Measurements from ENCODE around the gene TTPAL.

The TTPAL gene

GRCh38 chr20:44521484-44522481, 46.1 kb downstream of the TTPAL start, which contains the start of gene SERINC3:
Gene SERINC3, minus strand, starts transcription at chr20:44522070. Its CDS starts 119 bp downstream, at chr20:44521951.
- Mint-ChIP-seq H3K27me3 (no peaks in the 10 kb centered on the region), H3K4me1 (ENCODE audit: low read depth) (peaks cover 56% of the 10 kb centered on the region), H3K36me3 (no peaks in the 10 kb centered on the region), H3K4me3 (peak within 1 kb of the TSS; percentile 91), H3K9me3 (ENCODE audit: low read depth) (no peaks in the 10 kb centered on the region), H3K27ac (peak within 1 kb of the TSS; percentile 93)

GRCh38 chr20:44522841-44523240, 47.2 kb downstream of the TTPAL start:
- H3K27me3 Mint-ChIP-seq = no peaks in the 10 kb centered on the region
- H3K27ac Mint-ChIP-seq = peak overlapping the region; percentile 93
- peak overlapping the region; percentile 69 for H3K4me3 Mint-ChIP-seq
- no peaks in the 10 kb centered on the region for H3K9me3 Mint-ChIP-seq (ENCODE audit: low read depth)
- no peaks in the 10 kb centered on the region for H3K36me3 Mint-ChIP-seq
- H3K4me1 Mint-ChIP-seq (ENCODE audit: low read depth) = peaks cover 45% of the 10 kb centered on the region

GRCh38 chr20:44523746-44524145, 48.1 kb downstream of the TTPAL start:
- Mint-ChIP-seq H3K9me3 (ENCODE audit: low read depth) (no peaks in the 10 kb centered on the region), H3K4me3 (no peak overlapping the region), H3K36me3 (no peaks in the 10 kb centered on the region), H3K27me3 (no peaks in the 10 kb centered on the region), H3K27ac (peak overlapping the region; percentile 93), H3K4me1 (ENCODE audit: low read depth) (peaks cover 38% of the 10 kb centered on the region)

GRCh38 chr20:44526129-44526528, 50.5 kb downstream of the TTPAL start:
- Mint-ChIP-seq H3K27ac (no peak overlapping the region), H3K36me3 (no peaks in the 10 kb centered on the region), H3K9me3 (ENCODE audit: low read depth) (no peaks in the 10 kb centered on the region), H3K27me3 (no peaks in the 10 kb centered on the region), H3K4me1 (ENCODE audit: low read depth) (peaks cover 16% of the 10 kb centered on the region), H3K4me3 (no peak overlapping the region)

- no peaks in the 10 kb centered on the region for H3K27me3 Mint-ChIP-seq
- H3K27ac Mint-ChIP-seq = no peak overlapping the region
- H3K9me3 Mint-ChIP-seq (ENCODE audit: low read depth) = no peaks in the 10 kb centered on the region
- no peak overlapping the region for H3K4me3 Mint-ChIP-seq
- no peaks in the 10 kb centered on the region for H3K36me3 Mint-ChIP-seq
- peaks cover 8% of the 10 kb centered on the region for H3K4me1 Mint-ChIP-seq (ENCODE audit: low read depth)
Measured at GRCh38 chr20:44527716-44528199, 52.1 kb downstream of the TTPAL start.

GRCh38 chr20:44528309-44528708, 52.6 kb downstream of the TTPAL start:
- Mint-ChIP-seq H3K4me1 (ENCODE audit: low read depth) (peaks cover 3% of the 10 kb centered on the region), H3K27me3 (no peaks in the 10 kb centered on the region), H3K36me3 (no peaks in the 10 kb centered on the region), H3K4me3 (no peak overlapping the region), H3K9me3 (ENCODE audit: low read depth) (no peaks in the 10 kb centered on the region), H3K27ac (no peak overlapping the region)

GRCh38 chr20:44532259-44532980, 56.7 kb downstream of the TTPAL start:
- H3K36me3 Mint-ChIP-seq = no peaks in the 10 kb centered on the region
- H3K4me3 Mint-ChIP-seq = no peak overlapping the region
- peaks cover 6% of the 10 kb centered on the region for H3K4me1 Mint-ChIP-seq (ENCODE audit: low read depth)
- H3K27me3 Mint-ChIP-seq = no peaks in the 10 kb centered on the region
- no peak overlapping the region for H3K27ac Mint-ChIP-seq
- H3K9me3 Mint-ChIP-seq (ENCODE audit: low read depth) = no peaks in the 10 kb centered on the region

- no peak overlapping the region for H3K4me3 Mint-ChIP-seq
- H3K27ac Mint-ChIP-seq = no peak overlapping the region
- no peaks in the 10 kb centered on the region for H3K36me3 Mint-ChIP-seq
Measured at GRCh38 chr20:44532981-44533331, 57.3 kb downstream of the TTPAL start.

GRCh38 chr20:44533928-44534327, 58.3 kb downstream of the TTPAL start:
- Mint-ChIP-seq H3K9me3 (ENCODE audit: low read depth) (no peaks in the 10 kb centered on the region), H3K4me1 (ENCODE audit: low read depth) (peaks cover 8% of the 10 kb centered on the region), H3K4me3 (no peak overlapping the region), H3K27ac (no peak overlapping the region), H3K27me3 (no peaks in the 10 kb centered on the region), H3K36me3 (no peaks in the 10 kb centered on the region)

More at GRCh38 chr20:44532981-44533331, 57.3 kb downstream of the TTPAL start:
- Mint-ChIP-seq H3K9me3 (ENCODE audit: low read depth) (no peaks in the 10 kb centered on the region), H3K27me3 (no peaks in the 10 kb centered on the region), H3K4me1 (ENCODE audit: low read depth) (peaks cover 6% of the 10 kb centered on the region)

GRCh38 chr20:44536175-44536574, 60.5 kb downstream of the TTPAL start:
- Mint-ChIP-seq H3K9me3 (ENCODE audit: low read depth) (no peaks in the 10 kb centered on the region), H3K36me3 (no peaks in the 10 kb centered on the region)

GRCh38 chr20:44537993-44538392, 62.3 kb downstream of the TTPAL start:
- Mint-ChIP-seq H3K4me3 (no peak overlapping the region), H3K27ac (no peak overlapping the region), H3K4me1 (ENCODE audit: low read depth) (peaks cover 6% of the 10 kb centered on the region), H3K9me3 (ENCODE audit: low read depth) (no peaks in the 10 kb centered on the region), H3K36me3 (no peaks in the 10 kb centered on the region), H3K27me3 (no peaks in the 10 kb centered on the region)

More at GRCh38 chr20:44536175-44536574, 60.5 kb downstream of the TTPAL start:
- no peaks in the 10 kb centered on the region for H3K27me3 Mint-ChIP-seq
- H3K4me3 Mint-ChIP-seq = no peak overlapping the region
- peaks cover 8% of the 10 kb centered on the region for H3K4me1 Mint-ChIP-seq (ENCODE audit: low read depth)
- no peak overlapping the region for H3K27ac Mint-ChIP-seq

GRCh38 chr20:44540834-44541233, 65.2 kb downstream of the TTPAL start:
- no peak overlapping the region for H3K4me3 Mint-ChIP-seq
- peaks cover 6% of the 10 kb centered on the region for H3K4me1 Mint-ChIP-seq (ENCODE audit: low read depth)
- H3K27ac Mint-ChIP-seq = no peak overlapping the region
- no peaks in the 10 kb centered on the region for H3K36me3 Mint-ChIP-seq
- H3K27me3 Mint-ChIP-seq = no peaks in the 10 kb centered on the region
- no peaks in the 10 kb centered on the region for H3K9me3 Mint-ChIP-seq (ENCODE audit: low read depth)

- Mint-ChIP-seq H3K4me3 (no peak overlapping the region), H3K9me3 (ENCODE audit: low read depth) (no peaks in the 10 kb centered on the region)
Measured at GRCh38 chr20:44541992-44542391, 66.3 kb downstream of the TTPAL start.

GRCh38 chr20:44542890-44543289, 67.2 kb downstream of the TTPAL start:
- Mint-ChIP-seq H3K4me1 (ENCODE audit: low read depth) (peaks cover 2% of the 10 kb centered on the region), H3K27me3 (no peaks in the 10 kb centered on the region), H3K9me3 (ENCODE audit: low read depth) (no peaks in the 10 kb centered on the region), H3K36me3 (peaks cover 2% of the 10 kb centered on the region), H3K4me3 (no peak overlapping the region), H3K27ac (no peak overlapping the region)

More at GRCh38 chr20:44541992-44542391, 66.3 kb downstream of the TTPAL start:
- no peaks in the 10 kb centered on the region for H3K36me3 Mint-ChIP-seq
- no peaks in the 10 kb centered on the region for H3K27me3 Mint-ChIP-seq
- H3K27ac Mint-ChIP-seq = no peak overlapping the region
- H3K4me1 Mint-ChIP-seq (ENCODE audit: low read depth) = peaks cover 2% of the 10 kb centered on the region

GRCh38 chr20:44543358-44543757, 67.7 kb downstream of the TTPAL start:
- H3K36me3 Mint-ChIP-seq = peaks cover 2% of the 10 kb centered on the region
- no peak overlapping the region for H3K4me3 Mint-ChIP-seq
- no peaks in the 10 kb centered on the region for H3K27me3 Mint-ChIP-seq
- no peak overlapping the region for H3K27ac Mint-ChIP-seq
- no peaks in the 10 kb centered on the region for H3K9me3 Mint-ChIP-seq (ENCODE audit: low read depth)
- H3K4me1 Mint-ChIP-seq (ENCODE audit: low read depth) = peaks cover 2% of the 10 kb centered on the region

All from activated naive CD8-positive, alpha-beta T cell (primary cell).